ENCODE results near the gene ANXA1.
"Not testable (repeated sequence)": the region's sequence is repeated elsewhere in the genome, so short reads cannot be mapped to it uniquely, and the experiment has no call there.

Gene ANXA1

GRCh38 chr9:73151653-73152542, at the start of gene ANXA1:
Gene ANXA1, plus strand, starts transcription at chr9:73151865. Its CDS starts 6,671 bp downstream, at chr9:73158536.
- peak; percentile 80 for DNase-seq (ENCODE audit: low read depth)

GRCh38 chr9:73104342-73104741, 47.3 kb upstream of the ANXA1 start:
- no peak for DNase-seq (ENCODE audit: low read depth)

GRCh38 chr9:73104921-73105320, 46.7 kb upstream of the ANXA1 start:
- no peak for DNase-seq (ENCODE audit: low read depth)

GRCh38 chr9:73107489-73108069, 44.1 kb upstream of the ANXA1 start:
- not testable (repeated sequence) for DNase-seq (ENCODE audit: low read depth)

- no peak for DNase-seq (ENCODE audit: low read depth)
Observed at GRCh38 chr9:73114058-73114457, 37.6 kb upstream of the ANXA1 start.

- no peak for DNase-seq (ENCODE audit: low read depth)
Observed at GRCh38 chr9:73114958-73115357, 36.7 kb upstream of the ANXA1 start.

- DNase-seq (ENCODE audit: low read depth), result no peak
Observed at GRCh38 chr9:73116031-73116430, 35.6 kb upstream of the ANXA1 start.

GRCh38 chr9:73116880-73117279, 34.8 kb upstream of the ANXA1 start:
- no peak for DNase-seq (ENCODE audit: low read depth)

- no peak for DNase-seq (ENCODE audit: low read depth)
Observed at GRCh38 chr9:73118286-73118685, 33.4 kb upstream of the ANXA1 start.

- DNase-seq (ENCODE audit: low read depth), result peak; percentile 78
Observed at GRCh38 chr9:73118898-73119554, 32.6 kb upstream of the ANXA1 start.

- no peak for DNase-seq (ENCODE audit: low read depth)
Observed at GRCh38 chr9:73121375-73121935, 30.2 kb upstream of the ANXA1 start.

- no peak for DNase-seq (ENCODE audit: low read depth)
Observed at GRCh38 chr9:73125651-73126050, 26.0 kb upstream of the ANXA1 start.

- no peak for DNase-seq (ENCODE audit: low read depth)
Observed at GRCh38 chr9:73129941-73130685, 21.6 kb upstream of the ANXA1 start.

- DNase-seq (ENCODE audit: low read depth), result no peak
Observed at GRCh38 chr9:73131461-73131860, 20.2 kb upstream of the ANXA1 start.

GRCh38 chr9:73132034-73132776, 19.5 kb upstream of the ANXA1 start:
- DNase-seq (ENCODE audit: low read depth), result no peak

- DNase-seq (ENCODE audit: low read depth), result no peak
Observed at GRCh38 chr9:73133022-73133651, 18.5 kb upstream of the ANXA1 start.

- DNase-seq (ENCODE audit: low read depth), result no peak
Observed at GRCh38 chr9:73133921-73134407, 17.7 kb upstream of the ANXA1 start.

- DNase-seq (ENCODE audit: low read depth), result no peak
Observed at GRCh38 chr9:73135394-73135793, 16.3 kb upstream of the ANXA1 start.

- DNase-seq (ENCODE audit: low read depth), result no peak
Observed at GRCh38 chr9:73137286-73137899, 14.3 kb upstream of the ANXA1 start.

GRCh38 chr9:73137914-73138313, 13.8 kb upstream of the ANXA1 start:
- DNase-seq (ENCODE audit: low read depth), result no peak
